Panc1 (cell line): ENCODE measurements around the gene FAM241B. TPM values are rescaled to one million over a fixed set of nuclear protein-coding genes. Genes with fewer than 3 reads are reported as not detected.

Source experiments
- ATAC-seq: fragments of 200-7000 bp; cut with Tn5 transposase; 2 replicates; pipeline ENCODE4 v1.9.1; 2020; ENCODE audit warnings: mild to moderate bottlenecking, moderate library complexity
- BruUV-seq: library from RNA; stranded (reverse); fragments of 400-500 nt; replicated peaks from 2 replicates; lab custom pipeline; 2021; lab: Mats Ljungman, UMichigan
- CTCF ChIA-PET: fragments of 300-600 bp; sonication (Branson Sonifier 250); formaldehyde crosslinking; loops from one replicate; lab custom pipeline; 2022; ENCODE audit warnings: antibody characterized with exemption; lab: Charles Lee
- POLR2A ChIA-PET: fragments of 300-600 bp; sonication (Branson Sonifier 250); formaldehyde crosslinking; loops from one replicate; lab custom pipeline; 2022; ENCODE audit warnings: antibody characterized with exemption; lab: Charles Lee
- DNase-seq: peaks from one replicate; pipeline ENCODE4 v3.0.0-alpha.2; 2010; ENCODE audit warnings: low read depth, low spot score
- H3K27ac ChIP-seq: 2 replicates; pipeline ENCODE4 v1.5.1; 2011; ENCODE audit warnings: mild to moderate bottlenecking, low read length, inconsistent platforms
- H3K27me3 ChIP-seq: fragments of 200-500 bp; sonication (Bioruptor generic); 2 replicates; pipeline ENCODE4 v1.6.0; 2014; ENCODE audit warnings: low read length, inconsistent platforms; ENCODE audit not compliant: control insufficient read depth, insufficient read depth
- H3K36me3 ChIP-seq: fragments of 200-500 bp; sonication (Bioruptor generic); 2 replicates; pipeline ENCODE4 v1.5.1; 2014; ENCODE audit warnings: inconsistent platforms, mild to moderate bottlenecking, low read length, moderate library complexity; ENCODE audit not compliant: control insufficient read depth, insufficient read depth
- H3K4me1 ChIP-seq: 2 replicates; pipeline ENCODE4 v1.5.1; 2011; ENCODE audit warnings: inconsistent platforms, mild to moderate bottlenecking, low read length, moderate library complexity; ENCODE audit not compliant: control insufficient read depth, insufficient read depth
- H3K4me3 ChIP-seq, 2 experiments: 2 replicates each; pipeline ENCODE4 v1.5.1; 2011 to 2012; ENCODE audit warnings: low read depth in 2 of 2, low read length in 2 of 2, mild to moderate bottlenecking in 2 of 2, inconsistent platforms in 1 of 2, moderate library complexity in 1 of 2
- H3K9me3 ChIP-seq: fragments of 200-500 bp; sonication (Bioruptor generic); 2 replicates; pipeline ENCODE4 v1.5.1; 2014; ENCODE audit warnings: low read depth, mild to moderate bottlenecking, inconsistent platforms, low read length, moderate library complexity; ENCODE audit not compliant: control insufficient read depth, insufficient read depth
- POLR2AphosphoS5 ChIP-seq: IDR thresholded peaks from 2 replicates; pipeline ENCODE4 v1.6.1; 2012; ENCODE audit warnings: mild to moderate bottlenecking, low read depth, low read length, moderate library complexity
- REST ChIP-seq, 2 experiments: IDR thresholded peaks; 2 replicates each; pipeline ENCODE4 v1.6.1; 2011 to 2012; ENCODE audit warnings: low read depth in 2 of 2, control low read depth in 1 of 2, low read length in 1 of 2, mild to moderate bottlenecking in 1 of 2, moderate library complexity in 1 of 2; ENCODE audit not compliant: insufficient read depth in 1 of 2
- SIN3A ChIP-seq: IDR thresholded peaks from 2 replicates; pipeline ENCODE4 v1.6.1; 2012; ENCODE audit warnings: low read depth, mild to moderate bottlenecking, low read length, moderate library complexity, borderline replicate concordance; ENCODE audit not compliant: insufficient read depth
- TCF7L2 ChIP-seq: IDR thresholded peaks from 2 replicates; pipeline ENCODE4 v1.6.1; 2011; ENCODE audit warnings: mild to moderate bottlenecking, low read depth, low read length, inconsistent platforms
- in situ Hi-C: cut with HindIII; loops from 2 replicates; pipeline ENCODE4 v1.10.0; 2016; ENCODE audit warnings: low sequenced_read_pairs, low pct_unique_long_range_greater_than_20kb
- intact Hi-C: fragments of 100-400 bp; cut with micrococcal nuclease; formaldehyde crosslinking; loops from one replicate; pipeline ENCODE4 v1.10.0; 2022; ENCODE audit not compliant: unreplicated experiment
- total RNA-seq: library from RNA; stranded (reverse); gene quantifications from one replicate; pipeline ENCODE4 v1.2.1, GENCODE V29; 2021; ENCODE audit not compliant: unreplicated experiment
- TF ChIP-seq, protein P1 (sequence below): fragments of 450-650 bp; IDR thresholded peaks from 2 replicates; pipeline ENCODE4 v1.5.1; 2017; ENCODE audit warnings: mild to moderate bottlenecking

The FAM241B gene
- total RNA-seq, 1 experiment from 2014 or later: 29.1 TPM

DNA sequence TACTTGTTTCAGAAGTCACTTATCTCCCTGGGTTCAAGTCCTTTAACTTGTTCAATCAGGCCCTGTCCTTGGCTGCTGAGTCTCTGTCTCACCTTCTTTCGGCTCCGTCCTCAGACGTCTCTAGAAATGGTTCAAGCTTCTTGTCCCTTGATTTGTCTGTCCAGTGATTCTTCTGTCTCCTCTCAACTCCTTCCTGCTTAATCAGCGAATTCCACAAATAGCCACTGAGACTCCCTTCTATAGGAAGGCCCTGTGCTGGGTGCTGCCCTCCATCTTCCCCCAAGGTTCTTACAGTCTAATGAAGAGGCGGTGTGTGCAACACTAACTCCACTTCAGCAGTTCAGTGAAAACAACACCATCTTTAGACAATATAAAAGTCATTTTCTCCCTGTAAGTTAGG lies 12.7 kb downstream of the FAM241B start:
- TF ChIP-seq TCF7L2: no peak
- no peak for TF ChIP-seq REST (IDR thresholded peaks at IDR 0.05; ENCODE audit: insufficient read depth in 1 of 2, low read depth in 2 of 2, low read length in 1 of 2)
- TF ChIP-seq, protein P1, sequence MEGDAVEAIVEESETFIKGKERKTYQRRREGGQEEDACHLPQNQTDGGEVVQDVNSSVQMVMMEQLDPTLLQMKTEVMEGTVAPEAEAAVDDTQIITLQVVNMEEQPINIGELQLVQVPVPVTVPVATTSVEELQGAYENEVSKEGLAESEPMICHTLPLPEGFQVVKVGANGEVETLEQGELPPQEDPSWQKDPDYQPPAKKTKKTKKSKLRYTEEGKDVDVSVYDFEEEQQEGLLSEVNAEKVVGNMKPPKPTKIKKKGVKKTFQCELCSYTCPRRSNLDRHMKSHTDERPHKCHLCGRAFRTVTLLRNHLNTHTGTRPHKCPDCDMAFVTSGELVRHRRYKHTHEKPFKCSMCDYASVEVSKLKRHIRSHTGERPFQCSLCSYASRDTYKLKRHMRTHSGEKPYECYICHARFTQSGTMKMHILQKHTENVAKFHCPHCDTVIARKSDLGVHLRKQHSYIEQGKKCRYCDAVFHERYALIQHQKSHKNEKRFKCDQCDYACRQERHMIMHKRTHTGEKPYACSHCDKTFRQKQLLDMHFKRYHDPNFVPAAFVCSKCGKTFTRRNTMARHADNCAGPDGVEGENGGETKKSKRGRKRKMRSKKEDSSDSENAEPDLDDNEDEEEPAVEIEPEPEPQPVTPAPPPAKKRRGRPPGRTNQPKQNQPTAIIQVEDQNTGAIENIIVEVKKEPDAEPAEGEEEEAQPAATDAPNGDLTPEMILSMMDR: no peak
- TF ChIP-seq SIN3A: no peak
- TF ChIP-seq POLR2AphosphoS5: no peak
- CTCF ChIA-PET: no interaction called here
- no peak overlapping the region for H3K4me3 ChIP-seq
- intact Hi-C loops (loop anchor here (10.0 kb wide), 1 partner anchor 272 kb away; no protein-coding TSS in a partner anchor), in situ Hi-C loops (no loop called here)
- POLR2A ChIA-PET: no interaction called here
- no peaks in the 10 kb centered on the region for H3K27me3 ChIP-seq
- ATAC-seq (no peak), DNase-seq (no peak)
- BruUV-seq: no TSS peak
- no peak overlapping the region for H3K27ac ChIP-seq
- H3K36me3 ChIP-seq: no peaks in the 10 kb centered on the region
- H3K4me1 ChIP-seq: no peaks in the 10 kb centered on the region
- H3K9me3 ChIP-seq: no peaks in the 10 kb centered on the region

DNA sequence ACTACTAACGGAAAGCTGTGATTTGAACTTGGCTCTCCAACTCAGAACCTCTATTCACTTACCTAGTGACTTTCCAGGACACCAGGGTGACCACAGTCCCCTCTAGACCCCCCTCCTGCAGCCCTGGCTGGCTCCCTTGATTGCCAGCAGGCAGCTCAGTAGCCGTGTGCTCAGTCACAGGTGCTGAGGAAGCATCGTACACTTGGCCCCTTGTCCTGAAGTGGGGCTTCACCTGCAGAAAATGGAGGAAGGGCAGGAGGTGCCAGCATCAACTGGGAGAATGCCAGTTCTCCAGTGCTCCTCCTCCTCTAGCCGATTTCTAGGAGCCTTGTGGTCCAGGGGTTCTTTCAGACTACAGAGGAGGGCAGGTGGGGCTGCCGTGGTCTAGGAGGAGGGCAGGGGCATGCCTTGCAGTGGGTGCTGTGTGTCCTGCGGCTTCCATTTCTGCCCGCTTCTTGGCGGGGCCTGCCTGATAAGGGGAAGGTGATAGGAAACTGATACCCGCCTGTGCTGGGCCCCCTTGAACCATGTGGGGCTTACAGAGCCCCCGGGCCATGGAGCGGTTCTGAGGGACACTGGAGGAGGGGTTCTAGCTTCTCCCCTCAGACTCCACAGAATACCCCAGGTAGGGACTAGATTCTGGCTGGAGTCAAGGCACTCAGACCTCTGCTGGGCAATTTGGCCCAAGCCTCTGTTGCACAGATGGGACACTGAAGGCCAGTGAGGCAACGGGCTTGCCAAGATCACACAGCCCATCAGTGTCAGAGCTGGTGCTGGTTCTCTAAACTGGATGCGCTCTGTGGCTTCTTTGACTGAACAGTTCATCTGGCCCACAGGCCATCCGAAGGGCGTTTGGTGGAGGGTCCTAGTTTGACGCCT lies 14.0 kb downstream of the FAM241B start:
- no peak overlapping the region for H3K27ac ChIP-seq
- TF ChIP-seq POLR2AphosphoS5: no peak
- POLR2A ChIA-PET: no interaction called here
- ATAC-seq (peak; percentile 57), DNase-seq (no peak)
- H3K4me1 ChIP-seq: no peaks in the 10 kb centered on the region
- no peaks in the 10 kb centered on the region for H3K27me3 ChIP-seq
- no peaks in the 10 kb centered on the region for H3K9me3 ChIP-seq
- intact Hi-C loops: loop anchor here (2.0 to 10.0 kb wide), 3 partner anchors 73 to 271 kb away; partner anchors contain the start of gene COL13A1
- H3K36me3 ChIP-seq: no peaks in the 10 kb centered on the region
- in situ Hi-C loops: no loop called here
- BruUV-seq: no TSS peak
- no peak overlapping the region for H3K4me3 ChIP-seq
- CTCF ChIA-PET: interaction anchor here (0.7 to 1.3 kb wide), 2 partner anchors 73 to 214 kb away, joined by 3 to 4 read pairs; no protein-coding TSS in a partner anchor
